Amniotic epithelial cell (primary cell): ENCODE measurements around the gene AHSA1.
"Not testable (repeated sequence)": the region's sequence is repeated elsewhere in the genome, so short reads cannot be mapped to it uniquely, and the experiment has no call there.

Source experiments
- DNase-seq: peaks from one replicate; pipeline ENCODE4 v3.0.0-alpha.2; 2010; ENCODE audit warnings: low read depth

The AHSA1 gene

DNA sequence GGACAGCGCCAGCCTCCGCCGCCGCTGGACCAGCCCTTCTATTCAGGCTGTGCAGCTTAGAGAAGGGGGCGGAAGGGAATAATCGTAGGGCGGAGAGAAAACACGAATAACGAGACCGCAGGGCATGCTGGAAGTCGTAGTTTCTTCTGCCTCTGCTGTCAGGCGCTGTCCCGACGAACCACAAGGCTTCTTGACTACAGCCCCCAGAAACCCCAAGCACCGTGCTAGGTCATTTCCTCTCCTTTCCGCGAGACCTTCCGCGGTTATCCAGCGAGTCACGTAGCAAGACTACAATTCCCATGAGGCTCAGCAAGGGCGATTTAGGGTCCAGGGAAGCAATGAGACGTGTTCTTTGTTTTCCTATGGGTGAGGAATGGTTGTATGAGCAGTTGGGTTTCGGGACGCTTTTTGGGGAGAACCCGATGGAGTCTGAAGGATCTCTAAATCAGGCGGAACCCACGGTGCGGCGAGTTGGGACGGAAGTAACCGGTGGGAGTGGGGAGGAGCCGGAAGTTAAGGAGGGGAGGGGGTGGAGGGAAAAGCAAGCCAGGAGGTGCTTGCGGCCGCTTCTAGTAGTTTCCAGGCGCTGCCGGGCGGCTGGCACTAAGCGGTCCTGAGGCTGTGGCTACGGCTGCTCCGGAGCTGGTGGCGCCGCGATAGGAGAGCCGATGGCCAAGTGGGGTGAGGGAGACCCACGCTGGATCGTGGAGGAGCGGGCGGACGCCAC, at the start of gene AHSA1, which contains the start of gene VIPAS39:
Gene AHSA1, plus strand, starts transcription at position 572 of the 727 bp plus-strand sequence. Its CDS starts 97 bp downstream, at position 669.
Gene VIPAS39, minus strand, starts transcription at position 80 of the 727 bp plus-strand sequence. CDS start 3,499 bp downstream, outside the sequence.
- peak; percentile 100 for DNase-seq

DNA sequence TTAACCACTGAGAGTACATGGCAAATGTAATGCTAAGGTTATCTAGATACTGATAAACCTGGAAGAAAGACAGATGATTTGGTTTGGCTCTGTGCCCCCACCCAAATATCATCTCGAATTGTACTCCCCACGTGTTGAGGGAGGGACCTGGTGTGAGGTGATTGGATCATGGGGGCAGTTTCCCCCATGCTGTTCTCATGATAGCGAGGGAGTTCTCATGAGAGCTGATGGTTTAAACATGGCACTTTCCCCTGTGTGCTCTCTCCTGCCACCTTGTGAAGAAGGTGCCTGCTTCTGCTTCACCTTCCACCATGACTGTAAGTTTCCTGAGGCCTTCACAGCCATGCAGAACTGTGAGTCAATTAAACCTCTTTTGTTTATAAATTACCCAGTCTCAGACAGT, 48.8 kb upstream of the AHSA1 start:
- DNase-seq: peak; percentile 75

DNA sequence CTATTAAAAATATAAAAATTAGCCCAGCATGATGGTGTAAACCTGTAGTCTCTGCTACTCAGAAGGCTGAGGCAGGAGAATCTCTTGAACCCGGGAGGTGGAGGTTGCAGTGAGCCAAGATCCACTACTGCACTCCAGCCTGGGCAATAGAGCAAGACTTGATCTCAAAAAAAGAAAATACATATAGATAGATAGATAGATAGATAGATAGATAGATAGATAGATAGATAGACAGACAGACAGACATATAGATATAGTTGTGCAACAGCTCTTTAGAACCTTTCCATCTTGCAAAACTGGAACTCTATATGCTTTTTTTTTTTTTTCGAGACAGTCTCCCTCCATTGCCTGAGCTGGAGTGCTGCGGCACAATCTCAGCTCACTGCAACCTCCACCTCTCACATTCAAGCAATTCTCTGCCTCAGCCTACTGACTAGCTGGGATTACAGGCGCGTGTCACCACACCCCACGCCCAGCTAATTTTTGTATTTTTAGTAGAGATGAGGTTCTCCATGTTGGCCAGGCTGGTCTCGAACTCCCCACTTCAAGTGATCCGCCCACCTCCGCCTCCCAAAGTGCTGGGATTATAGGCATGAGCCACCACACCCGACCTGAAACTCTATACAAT, 42.4 kb upstream of the AHSA1 start:
- not testable (repeated sequence) for DNase-seq

DNA sequence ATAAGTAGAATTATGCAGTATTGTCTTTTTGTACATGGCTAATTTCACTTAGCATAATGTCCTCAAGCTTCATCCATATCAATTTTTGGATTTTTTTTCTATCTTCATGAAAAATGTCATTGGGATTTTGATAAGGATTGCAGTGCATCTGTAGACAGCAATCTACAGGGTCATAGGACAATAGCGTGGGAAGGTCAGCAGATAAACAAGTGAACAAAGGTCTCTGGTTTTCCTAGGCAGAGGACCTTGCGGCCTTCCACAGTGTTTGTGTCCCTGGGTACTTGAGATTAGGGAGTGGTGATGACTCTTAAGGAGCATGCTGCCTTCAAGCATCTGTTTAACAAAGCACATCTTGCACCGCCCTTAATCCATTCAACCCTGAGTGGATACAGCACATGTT, 41.8 kb upstream of the AHSA1 start:
- not testable (repeated sequence) for DNase-seq

DNA sequence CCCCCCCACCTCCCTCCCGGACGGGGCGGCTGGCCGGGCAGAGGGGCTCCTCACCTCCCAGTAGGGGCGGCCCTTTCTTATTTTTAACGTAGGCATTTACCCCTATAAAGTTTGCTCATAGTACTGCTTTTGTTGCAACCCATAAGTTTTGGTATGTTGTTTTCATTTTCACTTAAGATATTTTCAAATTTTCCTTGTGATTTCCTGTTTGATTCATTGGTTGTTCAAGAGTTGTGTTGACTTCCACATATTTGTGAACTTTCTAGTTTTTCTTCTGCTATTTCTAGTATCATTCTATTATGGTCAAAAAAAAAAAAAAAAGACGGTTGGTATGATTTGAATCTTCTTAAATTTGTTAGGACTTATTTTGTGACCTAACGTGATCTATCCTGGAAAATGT, 41.1 kb upstream of the AHSA1 start:
- DNase-seq: no peak

DNA sequence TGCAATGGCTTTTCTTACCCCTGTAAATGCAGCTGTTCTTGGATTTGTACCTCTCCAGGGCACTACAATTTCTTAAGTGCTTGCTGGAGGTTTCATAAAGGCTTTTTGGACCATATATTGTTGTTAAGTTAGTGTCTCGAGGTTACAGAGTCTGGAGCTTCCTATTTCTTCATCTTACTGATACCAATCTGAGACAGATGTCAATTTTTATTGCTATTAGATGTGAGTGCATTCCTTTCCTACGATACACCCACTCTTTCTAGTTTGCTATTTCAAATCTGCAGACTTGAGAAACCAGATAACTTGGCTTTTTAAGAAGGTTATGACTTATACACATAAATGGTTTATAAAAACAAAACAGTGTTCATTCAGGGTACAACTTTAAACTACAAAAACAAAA, 36.7 kb upstream of the AHSA1 start:
- peak; percentile 8 for DNase-seq

DNA sequence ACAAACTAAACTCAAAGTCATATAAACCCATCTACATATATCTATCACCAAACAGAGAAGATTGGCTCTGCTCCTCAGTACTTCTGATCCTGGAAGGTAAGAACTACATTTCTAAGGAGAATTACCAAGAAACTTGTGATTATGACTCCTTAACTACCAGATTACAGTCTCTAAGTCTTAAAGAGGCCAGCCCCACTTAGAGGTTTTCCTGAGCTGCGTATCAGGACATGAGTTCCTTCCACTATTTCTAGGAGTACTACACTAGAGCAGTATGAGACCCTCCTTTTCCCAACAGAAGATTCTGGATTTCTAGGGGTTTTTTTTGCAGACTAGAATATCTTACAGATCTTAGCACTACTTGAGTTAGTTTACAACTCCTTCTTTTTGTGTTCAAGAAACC, 34.5 kb upstream of the AHSA1 start, which contains the start of gene NOXRED1:
Gene NOXRED1, minus strand, starts transcription at position 101 of the 400 bp plus-strand sequence. CDS start 634 bp downstream, outside the sequence.
- DNase-seq: no peak

DNA sequence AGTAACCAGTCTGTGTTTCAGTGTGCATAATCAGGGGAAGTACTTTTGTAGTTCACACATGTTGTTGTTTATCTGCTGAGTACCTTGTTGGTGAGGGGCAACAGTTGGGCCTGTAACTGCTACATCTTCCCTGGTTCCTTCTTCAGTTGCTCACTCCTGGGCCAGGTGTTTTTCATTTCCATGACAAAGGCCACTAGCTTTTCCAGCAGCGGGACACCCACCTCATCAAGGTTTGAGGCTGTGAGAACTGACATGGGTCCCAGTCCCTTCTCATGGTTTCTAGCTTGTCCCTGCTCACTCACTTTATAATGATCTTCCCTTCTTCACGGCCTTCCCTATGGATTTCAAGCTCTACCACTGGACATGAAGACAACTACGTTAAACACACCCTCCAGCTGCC, 33.0 kb upstream of the AHSA1 start:
- DNase-seq: no peak

DNA sequence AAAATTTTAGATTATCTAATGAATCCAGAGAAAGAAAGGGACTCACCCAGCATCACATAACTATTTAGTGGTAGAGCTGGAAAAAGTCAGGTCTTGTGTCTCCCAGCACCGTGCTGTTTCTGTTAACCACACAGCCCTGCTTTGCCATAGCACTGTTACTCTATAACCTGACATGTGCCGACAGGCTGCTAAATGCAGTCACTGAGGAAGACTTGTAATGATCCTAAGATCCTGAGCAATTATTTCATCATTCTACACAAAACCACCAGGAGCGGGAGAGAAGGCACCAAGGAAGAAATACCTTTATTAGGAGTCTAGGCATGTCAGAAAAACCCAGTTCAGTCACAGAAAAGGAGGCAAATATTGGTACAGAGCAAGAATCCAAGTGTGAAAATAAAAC, 31.5 kb upstream of the AHSA1 start:
- no peak for DNase-seq

DNA sequence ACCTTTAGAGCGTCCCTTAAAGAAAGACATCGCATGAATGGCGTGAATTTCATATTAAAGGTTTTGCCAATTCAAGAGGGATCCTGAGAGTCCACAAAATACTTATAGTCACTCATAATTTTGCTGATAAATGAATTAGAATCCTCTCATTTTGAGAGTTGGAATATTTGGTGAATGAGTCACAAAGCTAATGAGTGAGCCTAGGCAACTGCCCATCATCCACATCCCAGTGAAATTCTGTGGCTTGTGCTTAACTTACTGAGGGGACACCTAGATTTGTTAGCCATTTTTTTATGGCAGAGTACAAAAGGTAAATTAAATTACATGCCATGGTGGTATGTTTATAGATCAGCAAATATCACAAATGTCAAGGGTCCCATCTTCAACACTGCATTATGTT, 21.9 kb upstream of the AHSA1 start:
- DNase-seq: no peak

DNA sequence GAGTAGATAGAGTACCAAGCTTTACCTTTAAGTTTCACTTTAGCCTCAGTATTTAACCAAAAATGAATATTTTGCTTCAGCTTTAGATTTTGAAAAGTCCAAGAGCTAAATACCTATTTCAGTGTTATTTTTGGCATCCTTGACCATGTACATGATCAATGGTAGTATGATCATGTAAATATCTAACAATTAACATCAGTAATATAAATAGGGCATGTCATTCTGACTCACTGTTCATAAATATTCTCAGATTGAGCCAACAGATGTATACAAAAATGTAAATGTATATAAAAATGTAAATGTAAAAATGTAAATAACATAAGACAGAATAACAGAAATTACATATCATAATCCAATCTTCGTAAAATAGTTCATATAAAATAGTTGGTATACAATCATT, 19.3 kb upstream of the AHSA1 start:
- DNase-seq: no peak

DNA sequence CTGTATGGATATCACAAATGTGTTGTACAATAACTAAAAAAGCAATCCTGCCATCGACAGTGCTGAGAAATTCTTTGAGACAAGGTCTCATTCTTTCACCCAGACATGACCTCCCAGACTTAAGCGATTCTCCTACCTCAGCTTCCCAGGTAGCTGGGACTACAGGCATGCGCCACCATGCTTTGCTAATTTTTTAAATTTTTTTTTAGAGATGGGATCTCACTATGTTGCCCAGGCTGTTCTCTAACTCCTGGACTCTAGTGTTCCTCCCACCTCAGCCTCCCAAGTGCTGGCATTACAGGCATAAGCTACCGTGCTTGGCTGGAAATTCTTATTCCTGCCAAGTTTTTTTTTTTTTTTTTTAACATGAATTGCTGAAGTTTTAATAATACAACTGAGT, 18.0 kb upstream of the AHSA1 start:
- no peak for DNase-seq

DNA sequence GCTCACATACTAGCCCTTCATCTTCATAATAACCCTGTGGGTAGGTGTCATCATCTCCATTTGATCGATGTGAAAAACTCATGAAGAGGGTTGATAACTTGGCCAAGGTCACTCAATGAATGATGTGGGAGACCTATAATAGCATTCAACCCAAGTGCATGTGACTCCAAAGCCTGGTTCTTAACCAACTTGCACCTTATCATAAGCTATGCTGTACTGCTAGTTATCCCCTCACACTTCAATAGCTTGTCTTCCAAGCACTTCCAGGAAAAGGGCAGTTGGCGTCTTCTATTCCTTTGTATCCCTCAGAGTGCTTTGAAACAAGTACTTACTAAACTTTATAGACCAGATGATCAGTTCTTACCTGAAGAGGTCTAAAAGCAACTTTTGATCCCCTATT, 15.7 kb upstream of the AHSA1 start:
- no peak for DNase-seq

DNA sequence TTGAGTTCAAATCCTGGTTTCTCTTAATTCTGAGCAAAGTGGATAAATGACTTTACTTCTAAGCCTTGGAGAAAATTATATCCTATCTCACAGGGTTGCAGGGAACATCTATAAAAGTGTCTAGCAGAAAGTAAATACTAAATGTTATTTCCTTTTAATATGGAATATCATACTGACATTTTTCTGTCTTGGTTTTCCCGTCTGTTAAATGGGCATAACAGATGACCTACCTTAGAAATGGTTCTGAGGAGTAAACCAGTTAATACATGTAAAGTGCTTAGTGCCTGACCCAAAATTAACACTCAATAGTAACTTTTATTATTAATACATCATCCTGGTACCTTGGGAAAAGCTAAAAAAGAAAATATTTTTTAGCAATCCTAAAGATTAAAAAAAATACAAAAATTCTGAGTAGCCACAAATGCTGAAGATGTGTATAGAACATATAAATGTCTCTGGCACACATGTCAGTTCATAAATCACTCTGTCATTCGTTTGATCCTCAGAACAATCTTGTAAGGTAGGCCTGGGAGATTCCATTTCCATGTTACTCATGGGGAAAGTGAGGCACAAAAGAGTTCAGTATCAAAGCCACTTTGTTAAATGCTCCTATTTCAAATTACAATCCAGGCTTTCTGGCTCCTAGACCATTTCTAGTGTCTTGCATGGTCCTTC, 1.8 kb upstream of the AHSA1 start:
- DNase-seq: no peak

DNA sequence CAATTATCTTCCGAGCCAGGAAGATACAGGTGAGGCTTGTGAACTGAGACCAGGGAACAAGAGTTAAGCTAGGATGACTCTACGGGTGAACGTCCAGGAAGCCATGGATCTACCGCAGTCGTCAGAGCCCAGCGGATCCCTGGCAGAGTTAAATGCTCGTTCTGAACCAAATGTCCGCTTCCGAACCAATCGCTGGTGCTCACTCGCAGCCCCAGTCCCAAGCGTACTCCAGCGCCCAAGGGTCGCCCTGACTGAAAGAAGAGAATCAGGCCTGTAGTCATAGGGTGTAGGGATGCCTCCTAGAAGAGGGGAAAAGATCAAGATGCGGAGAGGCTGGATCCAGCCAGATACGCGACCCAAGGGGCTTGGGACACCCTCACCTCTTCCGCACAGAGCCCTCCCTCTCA, 775 bp upstream of the AHSA1 start:
- DNase-seq: peak; percentile 36

DNA sequence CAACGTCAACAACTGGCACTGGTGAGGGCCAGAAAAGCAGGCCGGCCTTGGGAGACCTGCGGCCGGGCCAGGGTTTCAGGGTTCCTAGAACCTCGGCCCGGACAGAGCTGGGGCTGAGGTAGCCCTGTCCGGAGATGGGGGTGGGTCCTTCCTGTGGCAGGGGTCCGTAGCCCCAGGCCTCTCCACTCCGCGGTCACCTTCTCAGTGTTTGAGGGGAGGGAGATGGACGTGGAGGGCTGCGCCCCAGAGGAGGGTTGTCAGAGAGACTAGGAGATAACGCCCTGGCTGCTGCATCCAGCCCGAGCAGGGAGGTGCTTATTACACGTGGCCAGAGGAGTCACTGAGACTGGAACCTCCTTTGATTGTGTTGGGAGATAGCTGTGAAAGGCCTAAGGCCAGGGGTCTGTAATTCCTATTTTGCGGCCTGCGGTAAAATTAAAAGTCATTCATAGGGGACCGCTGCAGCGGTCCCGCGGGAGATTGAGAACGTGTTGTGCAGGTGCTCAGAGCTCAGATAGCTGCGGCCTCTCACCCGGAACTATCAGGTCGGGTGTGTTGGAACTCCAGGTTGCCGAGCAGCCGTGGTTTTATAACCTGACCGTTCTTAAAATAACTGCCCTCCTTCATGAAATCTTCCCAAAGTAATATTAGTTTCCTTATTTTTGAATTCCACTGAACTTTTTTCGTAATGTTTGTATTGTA, 507 bp downstream of the AHSA1 start:
- peak; percentile 46 for DNase-seq

DNA sequence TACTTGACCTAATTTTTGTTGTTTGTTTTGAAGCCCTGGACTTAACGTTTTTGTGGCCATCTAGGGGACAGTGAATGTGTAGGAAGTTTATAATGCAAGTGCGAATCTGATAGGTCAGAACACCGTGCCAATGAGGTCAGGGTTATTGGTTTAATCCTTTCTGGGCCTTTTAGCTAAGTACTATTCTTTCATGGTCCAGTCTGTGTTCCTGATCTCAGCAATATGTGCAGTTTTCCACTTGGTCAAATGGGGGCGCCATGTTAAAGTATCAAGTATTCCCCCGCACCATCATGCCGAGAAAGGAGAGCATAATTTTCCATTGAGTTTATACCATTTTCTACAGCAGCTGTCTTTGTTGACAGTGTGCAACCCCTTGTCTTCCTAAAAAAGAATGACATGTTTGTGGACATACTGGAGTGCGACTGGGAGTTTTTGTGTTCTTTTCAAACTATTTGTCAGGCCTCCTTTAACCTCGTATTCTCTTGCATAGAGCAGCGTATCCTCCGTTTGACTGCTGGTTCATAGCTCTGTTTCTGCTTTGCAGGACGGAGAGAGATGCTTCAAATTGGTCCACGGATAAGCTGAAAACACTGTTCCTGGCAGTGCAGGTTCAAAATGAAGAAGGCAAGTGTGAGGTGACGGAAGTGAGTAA, 1.3 kb downstream of the AHSA1 start:
- peak; percentile 72 for DNase-seq

DNA sequence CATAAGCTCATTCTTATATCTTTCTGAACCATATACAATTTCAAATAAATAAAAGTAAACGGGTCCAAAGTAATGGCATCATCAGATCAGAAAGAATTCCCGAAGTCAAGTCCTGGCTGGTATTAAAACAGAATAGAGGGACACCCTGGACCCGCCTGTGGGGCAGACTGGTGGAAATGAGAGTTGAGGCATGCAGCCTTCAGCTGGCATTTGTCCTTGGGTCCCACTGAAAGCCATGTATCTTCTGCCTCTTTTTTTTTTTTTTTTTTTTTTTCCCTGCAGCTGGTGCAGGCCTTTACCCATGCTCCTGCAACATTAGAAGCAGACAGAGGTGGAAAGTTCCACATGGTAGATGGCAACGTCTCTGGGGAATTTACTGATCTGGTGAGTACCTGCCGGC, 9.9 kb downstream of the AHSA1 start:
- DNase-seq: no peak

DNA sequence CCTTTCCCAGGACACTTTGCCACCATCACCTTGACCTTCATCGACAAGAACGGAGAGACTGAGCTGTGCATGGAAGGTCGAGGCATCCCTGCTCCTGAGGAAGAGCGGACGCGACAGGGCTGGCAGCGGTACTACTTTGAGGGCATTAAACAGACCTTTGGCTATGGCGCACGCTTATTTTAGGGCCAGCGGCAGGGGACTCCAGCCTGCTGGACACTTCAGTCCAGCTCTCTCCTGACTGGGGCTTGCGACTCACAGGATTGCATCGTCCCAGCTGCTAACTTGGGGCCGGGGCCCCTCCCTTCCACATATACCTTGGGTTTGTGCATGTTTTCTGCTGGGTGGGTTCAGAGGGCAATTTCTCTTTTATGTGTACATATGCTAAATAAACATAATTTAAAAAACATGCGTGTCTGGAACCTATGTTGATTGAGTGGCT, 11.2 kb downstream of the AHSA1 start:
- peak; percentile 5 for DNase-seq

DNA sequence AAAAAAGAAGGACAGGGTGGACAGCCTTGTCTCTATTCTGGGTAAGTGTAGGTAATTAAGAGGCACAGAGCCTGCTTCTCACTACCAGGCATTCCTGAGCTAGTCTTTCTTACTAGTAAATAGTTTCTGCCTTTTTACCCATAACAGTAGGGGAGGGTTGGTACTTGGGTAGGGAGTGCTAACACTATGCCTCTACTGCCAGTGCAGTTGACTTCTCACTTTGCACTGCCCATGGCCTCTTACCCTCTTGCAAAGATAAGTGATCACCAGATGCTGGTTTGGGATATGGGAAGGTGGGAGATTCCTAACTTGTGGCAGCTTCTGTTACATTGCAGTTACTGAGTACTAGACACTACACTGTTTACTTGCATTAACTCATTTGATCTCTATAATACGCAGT, 11.6 kb downstream of the AHSA1 start:
- no peak for DNase-seq

DNA sequence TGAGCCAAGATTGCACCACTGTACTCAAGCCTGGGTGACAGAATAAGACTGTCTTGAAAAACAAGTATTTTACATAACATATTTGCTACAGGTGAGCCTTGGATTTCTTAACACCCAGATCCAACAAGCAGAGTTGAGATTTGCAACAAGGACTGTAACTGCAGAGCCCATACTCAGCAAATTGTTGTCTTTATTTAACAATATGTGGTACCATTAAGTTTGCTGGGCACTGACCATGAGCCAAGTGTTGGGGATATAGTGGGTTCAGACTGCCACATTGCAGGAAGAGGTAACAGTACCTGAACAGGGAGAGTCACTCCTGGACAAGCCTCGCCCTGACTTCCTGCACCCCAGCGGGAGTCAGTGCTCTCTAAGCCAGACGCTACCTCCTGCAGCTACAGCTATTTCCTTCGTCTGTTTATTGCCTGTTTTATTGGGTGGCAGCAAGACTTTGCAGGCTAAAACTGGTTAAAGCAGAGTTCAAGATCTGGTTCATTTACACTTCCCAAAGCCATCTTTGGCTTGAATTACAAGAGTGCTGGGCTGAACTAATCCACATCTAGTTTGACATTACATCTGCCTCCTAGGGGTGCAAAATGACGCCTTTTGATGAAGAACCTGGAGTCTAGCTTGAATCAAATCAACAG, 12.5 kb downstream of the AHSA1 start:
- DNase-seq: no peak
